ENCODE data around the gene SKAP1.
"Not testable (repeated sequence)": the region's sequence is repeated elsewhere in the genome, so short reads cannot be mapped to it uniquely, and the experiment has no call there.

The SKAP1 gene

GRCh38 chr17:48373130-48373830 is 56.7 kb downstream of the SKAP1 start:
- no peak for DNase-seq (ENCODE audit: low read depth, low spot score)

- not testable (repeated sequence) for DNase-seq (ENCODE audit: low read depth, low spot score)
Observed at GRCh38 chr17:48368967-48369366, 61.0 kb downstream of the SKAP1 start.

GRCh38 chr17:48368352-48368908 is 61.6 kb downstream of the SKAP1 start:
- no peak for DNase-seq (ENCODE audit: low read depth, low spot score)

GRCh38 chr17:48363161-48363560 is 66.9 kb downstream of the SKAP1 start:
- DNase-seq (ENCODE audit: low read depth, low spot score), result no peak

- not testable (repeated sequence) for DNase-seq (ENCODE audit: low read depth, low spot score)
Observed at GRCh38 chr17:48360861-48361633, 69.0 kb downstream of the SKAP1 start.

- no peak for DNase-seq (ENCODE audit: low read depth, low spot score)
Observed at GRCh38 chr17:48357779-48358602, 72.0 kb downstream of the SKAP1 start.

- no peak for DNase-seq (ENCODE audit: low read depth, low spot score)
Observed at GRCh38 chr17:48356866-48357265, 73.1 kb downstream of the SKAP1 start.

- no peak for DNase-seq (ENCODE audit: low read depth, low spot score)
Observed at GRCh38 chr17:48352630-48353029, 77.4 kb downstream of the SKAP1 start.

- DNase-seq (ENCODE audit: low read depth, low spot score), result no peak
Observed at GRCh38 chr17:48351911-48352332, 78.1 kb downstream of the SKAP1 start.

GRCh38 chr17:48348352-48348751 is 81.7 kb downstream of the SKAP1 start:
- no peak for DNase-seq (ENCODE audit: low read depth, low spot score)

GRCh38 chr17:48347177-48347576 is 82.8 kb downstream of the SKAP1 start:
- no peak for DNase-seq (ENCODE audit: low read depth, low spot score)

- no peak for DNase-seq (ENCODE audit: low read depth, low spot score)
Observed at GRCh38 chr17:48344251-48344650, 85.8 kb downstream of the SKAP1 start.

- DNase-seq (ENCODE audit: low read depth, low spot score), result no peak
Observed at GRCh38 chr17:48340916-48341315, 89.1 kb downstream of the SKAP1 start.

- no peak for DNase-seq (ENCODE audit: low read depth, low spot score)
Observed at GRCh38 chr17:48338720-48339119, 91.3 kb downstream of the SKAP1 start.

- not testable (repeated sequence) for DNase-seq (ENCODE audit: low read depth, low spot score)
Observed at GRCh38 chr17:48337903-48338302, 92.1 kb downstream of the SKAP1 start.

GRCh38 chr17:48336986-48337385 is 93.0 kb downstream of the SKAP1 start:
- no peak for DNase-seq (ENCODE audit: low read depth, low spot score)

- DNase-seq (ENCODE audit: low read depth, low spot score), result no peak
Observed at GRCh38 chr17:48335858-48336500, 94.0 kb downstream of the SKAP1 start.

GRCh38 chr17:48335146-48335784 is 94.7 kb downstream of the SKAP1 start:
- DNase-seq (ENCODE audit: low read depth, low spot score), result no peak

- no peak for DNase-seq (ENCODE audit: low read depth, low spot score)
Observed at GRCh38 chr17:48333034-48333530, 96.9 kb downstream of the SKAP1 start.

- no peak for DNase-seq (ENCODE audit: low read depth, low spot score)
Observed at GRCh38 chr17:48330887-48331286, 99.1 kb downstream of the SKAP1 start.

GRCh38 chr17:48330421-48330820 is 99.6 kb downstream of the SKAP1 start:
- DNase-seq (ENCODE audit: low read depth, low spot score), result no peak

Measured in activated CD4-positive, CD25-positive, alpha-beta regulatory T cell treated with anti-CD3 and anti-CD28 coated beads, Interleukin-2, amount 50 U/mL, for 16 hours (primary cell).